HG03280 (cell line): ENCODE results near the gene DDX4.
"Not testable (repeated sequence)": the region's sequence is repeated elsewhere in the genome, so short reads cannot be mapped to it uniquely, and the experiment has no call there.

ENCODE experiments used
- ATAC-seq: cut with Tn5 transposase; IDR thresholded peaks from one replicate; pipeline ENCODE4 v1.9.1; 2021; ENCODE audit warnings: mild to moderate bottlenecking, moderate library complexity; ENCODE audit not compliant: unreplicated experiment

DDX4 gene

DNA sequence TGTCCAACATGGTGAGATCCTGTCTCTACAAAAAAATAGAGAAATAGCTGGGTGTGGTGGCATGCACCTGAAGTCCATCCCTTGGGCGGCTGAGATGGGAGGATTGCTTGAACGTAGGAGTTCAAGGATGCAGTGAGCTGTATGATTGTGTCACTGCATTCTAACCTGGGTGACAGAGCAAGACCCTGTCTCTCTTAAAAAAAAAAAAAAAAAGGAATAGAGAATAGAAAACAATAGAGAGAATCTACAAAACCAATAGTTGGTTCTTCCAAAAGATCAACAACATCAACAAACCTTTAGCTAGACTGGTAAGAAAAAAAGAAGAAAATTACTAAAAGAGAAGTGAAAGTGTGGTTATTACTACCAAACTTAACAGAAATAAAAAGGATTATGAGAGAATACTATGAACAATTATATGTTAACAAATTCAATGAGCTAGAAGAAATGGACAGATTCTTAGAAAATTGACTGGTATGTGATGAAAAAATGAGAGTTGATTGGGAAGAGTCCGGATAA lies 17.6 kb upstream of the DDX4 start:
- ATAC-seq: no peak

DNA sequence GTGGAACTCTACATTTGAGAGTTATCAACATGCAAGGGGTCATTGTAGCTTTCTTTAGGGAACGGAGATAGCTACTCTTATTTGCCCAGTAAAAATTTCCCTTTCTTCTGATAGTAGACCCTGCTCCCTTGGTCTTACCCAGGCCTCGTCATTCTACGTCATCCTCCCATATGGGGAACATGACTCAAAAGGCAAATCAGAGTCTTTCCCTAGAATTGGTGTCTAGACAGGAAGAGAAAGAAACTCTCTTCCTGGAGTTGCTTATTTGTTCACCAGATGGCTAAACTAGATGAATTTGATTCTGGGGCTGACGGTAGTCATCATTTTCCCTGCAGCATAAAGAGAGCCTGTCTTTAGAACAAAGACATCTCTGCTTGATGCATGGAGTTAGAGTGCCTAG lies 13.6 kb upstream of the DDX4 start:
- no peak for ATAC-seq

DNA sequence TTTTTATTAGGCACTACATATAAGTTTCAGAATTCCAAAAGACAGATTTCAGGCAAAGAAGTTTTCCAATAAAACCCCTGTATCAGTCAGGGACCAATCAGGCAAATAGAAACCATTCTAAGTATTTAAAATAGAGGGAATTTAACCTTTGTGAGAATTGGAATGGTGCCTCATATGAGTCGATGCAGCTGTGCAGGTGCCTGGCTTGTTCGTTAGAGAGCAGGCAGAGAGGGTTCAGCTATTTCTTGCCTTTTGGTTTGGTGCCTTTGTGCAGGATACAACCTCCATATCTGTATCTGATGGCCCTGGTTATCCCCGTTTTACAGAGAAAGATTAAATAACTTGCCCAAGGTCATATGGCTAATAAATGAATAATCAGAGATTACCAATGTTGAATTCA lies 6.0 kb upstream of the DDX4 start:
- no peak for ATAC-seq

GRCh38 chr5:55732585-55732984 lies 5.3 kb upstream of the DDX4 start:
- no peak for ATAC-seq

DNA sequence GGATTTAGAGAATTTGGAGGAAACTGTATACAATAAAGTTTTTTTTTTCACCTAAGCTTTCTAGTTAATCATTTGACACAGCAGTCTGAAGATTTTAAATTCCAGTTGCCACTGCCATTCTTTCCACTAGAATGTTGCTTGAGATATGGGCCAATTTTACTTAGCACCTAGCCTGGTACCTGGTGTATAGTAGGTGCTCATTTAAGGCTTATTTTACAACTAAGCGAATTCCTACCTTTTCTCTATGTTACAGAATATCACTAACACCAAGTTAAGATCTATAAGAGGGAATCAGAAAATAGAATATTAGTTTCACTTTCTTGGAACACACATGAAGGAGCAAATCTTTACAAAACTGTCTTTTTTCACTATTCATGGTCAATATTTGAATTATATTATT lies 3.2 kb upstream of the DDX4 start:
- ATAC-seq: no peak

- no peak for ATAC-seq
Measured at GRCh38 chr5:55742778-55743177, 4.9 kb downstream of the DDX4 start.

DNA sequence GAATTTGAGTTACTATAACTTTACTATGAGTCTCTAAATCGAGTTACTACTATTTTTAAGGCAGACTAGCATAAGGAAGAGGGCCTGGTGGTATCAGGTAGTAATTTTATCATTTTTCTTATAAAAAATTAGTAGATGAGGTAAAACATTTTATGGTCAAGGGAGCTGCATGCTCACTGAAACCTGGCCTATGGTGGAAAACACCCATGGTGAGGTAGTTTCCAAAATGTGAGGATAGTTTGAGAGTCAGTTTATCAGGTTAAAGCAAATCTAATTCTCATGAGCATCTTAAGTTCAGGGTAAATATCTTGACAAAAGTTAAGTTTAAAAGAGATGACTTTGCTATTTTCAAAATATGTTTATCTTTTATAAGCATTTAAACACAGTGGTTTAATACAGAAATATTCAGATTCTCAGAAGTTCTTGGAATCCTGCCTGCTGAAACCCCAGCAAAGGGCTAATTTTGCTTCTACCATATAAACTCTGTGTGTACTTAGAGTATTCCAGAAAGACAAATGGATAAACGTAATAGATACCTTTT lies 10.0 kb downstream of the DDX4 start:
- ATAC-seq: no peak

- no peak for ATAC-seq
Measured at GRCh38 chr5:55749387-55749786, 11.5 kb downstream of the DDX4 start.

DNA sequence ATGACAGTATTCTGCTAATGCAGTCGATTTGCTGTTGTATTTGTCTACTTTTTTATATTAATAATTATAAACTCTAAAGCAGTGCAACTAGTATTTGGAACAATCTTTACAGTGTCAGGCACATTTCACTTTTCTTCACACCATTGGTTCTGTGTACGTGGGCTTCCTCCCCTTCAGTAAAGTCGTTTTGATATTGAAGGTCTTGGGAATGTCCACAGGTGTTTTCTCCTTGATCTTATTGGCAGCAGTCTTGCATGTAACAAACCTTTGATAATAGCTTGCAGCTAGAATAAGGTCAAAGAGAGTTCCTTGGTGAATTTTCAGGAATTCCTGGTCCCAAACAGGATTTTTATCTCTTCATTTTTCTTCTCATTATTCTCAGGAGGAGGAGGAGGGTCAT lies 12.2 kb downstream of the DDX4 start:
- no peak for ATAC-seq

DNA sequence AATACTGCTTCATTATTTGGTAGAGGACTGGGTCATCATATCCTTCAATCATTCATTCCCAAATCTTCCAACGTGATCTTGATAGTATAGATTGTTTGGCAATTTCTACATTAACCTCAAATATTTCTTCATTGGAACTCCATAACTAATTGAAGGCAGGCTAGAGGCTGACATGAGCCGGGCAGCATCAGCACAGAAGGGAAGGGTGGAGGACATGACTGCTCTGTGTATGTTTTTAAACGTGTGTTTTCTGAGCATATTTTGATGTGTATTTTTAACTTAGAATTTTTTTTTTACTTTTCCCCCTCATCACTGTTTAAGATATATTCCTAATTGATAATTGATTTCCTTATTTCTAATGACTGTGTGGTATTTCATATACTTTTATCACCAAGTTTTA lies 12.6 kb downstream of the DDX4 start:
- ATAC-seq: no peak

GRCh38 chr5:55758231-55758630 lies 20.4 kb downstream of the DDX4 start:
- no peak for ATAC-seq

DNA sequence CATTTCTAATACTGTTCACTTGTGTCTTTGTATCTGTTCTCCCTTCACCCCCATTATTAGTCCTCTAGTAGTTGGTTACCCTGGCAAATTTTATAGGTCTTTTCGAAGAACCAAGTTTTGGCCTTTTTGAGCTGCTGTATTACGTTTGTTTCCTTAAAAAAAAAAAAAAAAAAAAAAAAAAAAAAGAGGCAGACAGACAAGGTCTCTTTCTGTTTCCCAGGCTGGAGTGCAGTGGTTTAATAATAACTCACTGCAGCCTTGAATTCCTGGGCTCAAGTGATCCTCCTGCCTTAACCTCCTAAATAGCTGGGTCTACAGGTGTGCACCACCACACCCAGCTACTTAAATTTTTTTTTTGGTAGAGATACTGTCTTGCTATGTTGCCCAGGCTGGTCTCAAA lies 20.9 kb downstream of the DDX4 start:
- ATAC-seq: no peak

DNA sequence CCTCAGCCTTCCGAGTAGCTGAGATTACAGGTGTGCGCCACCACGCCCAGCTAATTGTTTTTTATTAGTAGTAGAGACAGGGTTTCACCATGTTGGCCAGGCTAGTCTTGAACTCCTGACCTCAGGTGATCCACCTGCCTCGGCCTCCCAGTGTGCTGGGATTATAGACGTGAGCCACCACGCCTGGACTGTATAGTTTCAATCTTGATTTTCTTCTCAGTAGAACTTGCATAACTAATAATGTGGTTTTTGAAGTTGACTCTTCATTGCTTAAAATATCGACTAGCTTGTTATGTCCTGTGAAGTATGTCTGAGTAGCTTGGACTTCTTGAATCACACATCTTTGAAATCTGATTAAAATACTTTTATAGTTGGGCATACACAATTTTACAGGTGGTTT lies 23.9 kb downstream of the DDX4 start:
- ATAC-seq: not testable (repeated sequence)

DNA sequence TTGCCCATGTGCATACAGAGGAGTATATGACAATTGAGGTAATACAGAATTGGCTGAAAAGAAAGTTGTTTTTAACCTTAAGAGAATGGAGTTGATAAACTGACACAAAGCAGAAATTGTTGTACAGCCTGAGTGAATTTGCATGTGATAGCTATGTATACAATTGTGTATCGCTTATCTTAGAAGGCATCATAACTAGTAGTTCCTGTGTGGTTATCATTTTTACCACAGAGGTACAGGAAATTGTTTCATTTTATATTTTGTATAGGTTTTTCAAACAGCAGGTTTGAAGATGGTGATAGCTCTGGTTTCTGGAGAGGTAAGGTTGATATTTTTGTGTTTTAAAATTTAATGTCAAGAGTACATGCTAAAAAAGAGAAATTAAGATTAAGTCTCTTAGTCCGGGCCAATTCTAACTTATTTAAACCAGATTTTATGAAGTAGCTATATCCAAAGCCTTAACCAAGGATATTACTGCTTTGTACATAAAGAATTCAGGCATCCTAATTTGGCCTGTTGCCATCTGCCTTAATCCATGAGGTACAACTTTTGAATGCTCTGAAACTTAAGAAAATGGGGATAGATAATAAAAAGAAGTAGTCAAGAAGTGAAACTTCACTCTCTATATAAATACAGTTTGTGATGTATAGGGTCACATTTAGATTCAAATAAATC lies 26.0 kb downstream of the DDX4 start:
- ATAC-seq: no peak

GRCh38 chr5:55768279-55768678 lies 30.4 kb downstream of the DDX4 start:
- ATAC-seq: no peak

DNA sequence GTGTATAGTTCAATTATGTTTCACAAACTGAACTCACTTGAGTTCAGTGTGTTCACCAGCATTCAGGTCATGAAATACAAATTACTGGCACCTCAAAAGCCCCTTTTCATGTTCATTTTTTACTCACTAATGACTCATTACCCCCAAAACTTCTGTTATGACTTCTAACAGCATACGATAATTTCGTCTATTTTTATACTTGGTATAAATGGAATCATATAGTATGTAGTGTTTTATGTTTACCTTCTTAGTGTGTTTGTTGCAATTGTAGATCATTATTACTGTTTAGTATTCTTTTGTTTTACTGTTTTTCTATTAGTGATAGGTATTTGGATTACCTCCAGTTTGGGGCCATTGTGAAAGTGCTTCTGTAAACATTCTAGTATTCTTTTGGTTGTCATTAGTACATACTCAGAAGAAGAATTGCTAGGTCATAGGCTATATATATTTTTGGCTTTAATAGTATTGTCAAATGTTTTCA lies 33.4 kb downstream of the DDX4 start:
- no peak for ATAC-seq

GRCh38 chr5:55773057-55773456 lies 35.2 kb downstream of the DDX4 start:
- no peak for ATAC-seq

GRCh38 chr5:55777332-55777731 lies 39.5 kb downstream of the DDX4 start:
- ATAC-seq: no peak

DNA sequence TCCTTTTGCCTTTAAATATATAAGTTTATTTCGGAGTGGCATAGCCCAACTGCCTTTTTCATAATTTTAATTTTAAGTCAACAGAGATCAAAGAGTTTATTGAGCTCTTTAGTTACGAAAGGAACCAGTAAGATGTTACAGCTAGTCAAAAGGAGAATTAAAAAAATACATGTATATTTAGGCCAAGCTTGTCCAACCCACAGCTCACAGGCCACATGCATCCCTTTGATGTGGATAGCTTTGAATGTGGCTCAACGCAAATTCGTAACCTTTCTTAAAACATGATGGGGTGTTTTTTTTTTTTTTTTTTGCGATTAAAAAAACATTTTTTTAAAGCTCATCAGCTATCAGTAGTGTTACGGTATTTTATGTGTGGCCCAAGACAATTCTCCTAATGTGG lies 63.1 kb downstream of the DDX4 start:
- no peak for ATAC-seq

DNA sequence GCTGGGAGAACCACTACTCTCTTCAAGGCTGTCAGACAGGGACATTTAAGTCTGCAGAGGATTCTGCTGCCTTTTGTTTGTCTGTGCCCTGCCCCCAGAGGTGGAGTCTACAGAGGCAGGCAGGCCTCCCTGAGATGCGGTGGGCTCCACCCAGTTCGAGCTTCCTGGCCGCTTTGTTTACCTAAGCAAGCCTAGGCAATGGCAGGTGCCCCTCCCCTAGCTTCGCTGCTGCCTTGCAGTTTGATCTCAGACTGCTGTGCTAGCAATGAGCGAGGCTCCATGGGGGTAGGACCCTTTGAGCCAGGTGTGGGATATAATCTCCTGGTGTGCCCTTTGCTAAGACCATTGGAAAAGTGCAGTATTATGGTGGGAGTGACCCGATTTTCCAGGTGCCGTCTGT lies 71.0 kb downstream of the DDX4 start:
- ATAC-seq: not testable (repeated sequence)

DNA sequence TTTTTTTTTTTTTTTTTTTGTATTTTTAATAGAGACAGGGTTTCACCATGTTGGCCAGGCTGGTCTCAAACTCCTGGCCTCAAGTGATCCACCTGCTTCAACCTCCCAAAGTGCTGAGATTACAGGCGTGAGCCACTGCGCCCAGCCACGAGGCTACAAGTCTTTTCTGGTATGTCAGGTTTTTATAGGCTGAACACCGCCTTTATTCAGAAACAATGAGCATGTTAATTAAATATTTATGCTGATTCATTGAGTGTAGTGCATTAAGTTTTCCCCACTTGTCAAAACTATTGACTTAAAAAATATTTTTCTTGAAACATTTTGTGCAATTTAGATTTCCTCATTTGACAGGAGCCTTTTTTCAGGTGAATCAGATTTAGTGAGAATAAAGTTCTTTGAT lies 78.1 kb downstream of the DDX4 start:
- ATAC-seq: not testable (repeated sequence)

DNA sequence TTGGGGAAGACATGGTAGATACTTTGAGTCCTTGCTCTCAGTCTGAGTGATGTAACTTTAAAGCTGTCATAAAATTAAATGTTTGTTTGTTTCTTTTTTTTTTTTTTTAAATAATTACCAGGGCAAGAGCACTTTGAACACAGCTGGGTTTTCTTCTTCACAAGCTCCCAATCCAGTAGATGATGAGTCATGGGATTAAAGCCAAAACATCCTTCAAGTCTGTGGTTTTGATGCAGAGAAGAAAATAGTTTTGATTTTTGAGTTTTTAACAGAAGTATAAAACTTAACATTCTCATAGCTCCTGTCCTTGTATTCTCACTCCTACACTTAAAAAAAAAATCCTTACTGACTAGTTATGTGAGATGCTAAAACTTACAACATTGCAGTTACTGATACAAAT lies 78.5 kb downstream of the DDX4 start:
- no peak for ATAC-seq

DNA sequence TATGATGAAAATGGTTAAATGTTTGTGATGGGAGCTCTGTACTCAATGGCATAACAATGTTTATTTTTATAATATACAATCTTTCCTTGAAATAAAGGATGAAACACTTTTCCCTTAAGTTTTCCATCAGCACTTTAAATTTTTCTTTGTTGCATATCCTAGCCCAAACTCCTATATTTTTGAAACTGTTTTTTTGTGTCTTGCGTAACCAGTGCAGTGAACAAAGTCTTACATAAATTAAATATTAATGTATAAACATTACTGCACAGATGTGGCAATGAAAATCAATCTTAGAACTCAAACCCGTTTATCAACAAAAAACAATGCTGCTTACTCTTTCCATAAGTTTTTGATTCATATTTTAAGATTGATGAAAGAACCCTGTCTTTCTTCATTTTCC lies 79.2 kb downstream of the DDX4 start:
- no peak for ATAC-seq
